HFFc6 (cell line): ENCODE results near the gene UBE2E2. TPM values are rescaled to one million over a fixed set of nuclear protein-coding genes. Genes with fewer than 3 reads are reported as not detected.

ENCODE experiments used
- DNase-seq: peaks from one replicate; pipeline ENCODE4 v3.0.0-alpha.2; 2018
- H3K27ac Mint-ChIP-seq: 2 replicates; pipeline ENCODE4 v1.8.0; 2020; ENCODE audit warnings: mild to moderate bottlenecking, mixed read lengths
- H3K27me3 Mint-ChIP-seq: 2 replicates; pipeline ENCODE4 v1.8.0; 2021; ENCODE audit warnings: mild to moderate bottlenecking, moderate library complexity, mixed read lengths; ENCODE audit not compliant: insufficient read depth
- H3K36me3 Mint-ChIP-seq: 2 replicates; pipeline ENCODE4 v1.8.0; 2021; ENCODE audit warnings: low read depth, mixed read lengths
- H3K4me1 Mint-ChIP-seq: 2 replicates; pipeline ENCODE4 v1.8.0; 2020; ENCODE audit warnings: low read depth, mixed read lengths
- H3K4me3 Mint-ChIP-seq: 2 replicates; pipeline ENCODE4 v1.8.0; 2020; ENCODE audit warnings: mild to moderate bottlenecking, moderate library complexity, mixed read lengths
- H3K9me3 Mint-ChIP-seq: 2 replicates; pipeline ENCODE4 v1.8.0; 2020; ENCODE audit warnings: mild to moderate bottlenecking, mixed read lengths
- CTCF ChIP-seq: fragments of 200-600 bp; sonication (generic); IDR thresholded peaks from 2 replicates; pipeline ENCODE4 v1.5.0; 2021; ENCODE audit warnings: antibody characterized with exemption, mild to moderate bottlenecking
- total RNA-seq, 6 experiments: library from RNA; stranded (reverse); fragmentation: NEBNext Ultra II Directional; extraction: Animal tissue kit (Norgen Biotek cat#: 25700); gene quantifications; 2 replicates in 1 of 6; 3 replicates in 5 of 6; pipeline ENCODE4 v1.2.3, GENCODE V29; 2021

The UBE2E2 gene
- total RNA-seq, 6 experiments from 2014 or later: 38.2 to 53.0 (median 47.2) TPM

GRCh38 chr3:23461069-23461468 lies 257.9 kb downstream of the UBE2E2 start:
- no peak overlapping the region for H3K4me3 Mint-ChIP-seq
- H3K9me3 Mint-ChIP-seq: no peaks in the 10 kb centered on the region
- no peak for DNase-seq
- peaks cover 19% of the 10 kb centered on the region for H3K36me3 Mint-ChIP-seq
- H3K4me1 Mint-ChIP-seq: peaks cover 15% of the 10 kb centered on the region
- no peak overlapping the region for H3K27ac Mint-ChIP-seq
- H3K27me3 Mint-ChIP-seq: no peaks in the 10 kb centered on the region
- TF ChIP-seq CTCF: no peak

GRCh38 chr3:23463791-23464190 lies 260.7 kb downstream of the UBE2E2 start:
- H3K27me3 Mint-ChIP-seq: no peaks in the 10 kb centered on the region
- H3K36me3 Mint-ChIP-seq: peaks cover 9% of the 10 kb centered on the region; the same call in 1 of the 2 replicates
- peaks cover 11% of the 10 kb centered on the region; the same call in 1 of the 2 replicates for H3K4me1 Mint-ChIP-seq
- no peaks in the 10 kb centered on the region for H3K9me3 Mint-ChIP-seq
- no peak for DNase-seq
- no peak for TF ChIP-seq CTCF
- no peak overlapping the region for H3K4me3 Mint-ChIP-seq
- H3K27ac Mint-ChIP-seq: no peak overlapping the region

GRCh38 chr3:23465569-23465968 lies 262.4 kb downstream of the UBE2E2 start:
- Mint-ChIP-seq H3K27me3 (no peaks in the 10 kb centered on the region), H3K4me3 (no peak overlapping the region), H3K9me3 (no peaks in the 10 kb centered on the region), H3K4me1 (0 out of 2 replicates have a peak, but pooled peaks cover 4% of the 10 kb centered on the region), H3K27ac (no peak overlapping the region), H3K36me3 (peaks cover 9% of the 10 kb centered on the region; the same call in 1 of the 2 replicates)
- no peak for DNase-seq
- no peak for TF ChIP-seq CTCF

- H3K4me3 Mint-ChIP-seq: no peak overlapping the region
- no peak for DNase-seq
- H3K27me3 Mint-ChIP-seq: no peaks in the 10 kb centered on the region
- H3K36me3 Mint-ChIP-seq: peaks cover 9% of the 10 kb centered on the region; the same call in 1 of the 2 replicates
- no peaks in the 10 kb centered on the region for H3K4me1 Mint-ChIP-seq
- no peak overlapping the region for H3K27ac Mint-ChIP-seq
- H3K9me3 Mint-ChIP-seq: no peaks in the 10 kb centered on the region
- no peak for TF ChIP-seq CTCF
Observed at GRCh38 chr3:23468203-23468602, 265.1 kb downstream of the UBE2E2 start.

- no peak overlapping the region for H3K4me3 Mint-ChIP-seq
Observed at GRCh38 chr3:23474580-23475357, 271.6 kb downstream of the UBE2E2 start.

More at GRCh38 chr3:23474580-23475357, 271.6 kb downstream of the UBE2E2 start:
- Mint-ChIP-seq H3K4me1 (peaks cover 10% of the 10 kb centered on the region), H3K27ac (peak overlapping the region; percentile 3; the same call in 1 of the 2 replicates), H3K36me3 (peaks cover 10% of the 10 kb centered on the region), H3K9me3 (peaks cover 6% of the 10 kb centered on the region; the same call in 1 of the 2 replicates), H3K27me3 (no peaks in the 10 kb centered on the region)
- no peak for DNase-seq
- TF ChIP-seq CTCF: no peak
